Mucosa of rectum (tissue), 2 donors: ENCODE data around the gene BOLA1.

ENCODE experiments used
- H3K27ac ChIP-seq, 2 donors: one replicate each; pipeline ENCODE4 v1.7.0; 2013; ENCODE audit warnings: inconsistent platforms in 2 of 2, low read depth in 2 of 2, low read length in 2 of 2
- H3K27me3 ChIP-seq, 2 donors: one replicate each; pipeline ENCODE4 v1.7.0; 2013; ENCODE audit warnings: low read length in 2 of 2; ENCODE audit not compliant: control insufficient read depth in 2 of 2, insufficient read depth in 2 of 2
- H3K36me3 ChIP-seq, 2 donors: one replicate each; pipeline ENCODE4 v1.7.0; 2013; ENCODE audit warnings: low read length in 2 of 2; ENCODE audit not compliant: control insufficient read depth in 2 of 2, insufficient read depth in 2 of 2
- H3K4me1 ChIP-seq, 2 donors: one replicate each; pipeline ENCODE4 v1.7.0; 2013; ENCODE audit warnings: low read length in 2 of 2, mild to moderate bottlenecking in 1 of 2; ENCODE audit not compliant: control insufficient read depth in 2 of 2, insufficient read depth in 2 of 2
- H3K4me3 ChIP-seq, 2 donors: one replicate each; pipeline ENCODE4 v1.7.0; 2013; ENCODE audit warnings: low read length in 2 of 2
- H3K9ac ChIP-seq, 2 donors: one replicate each; pipeline ENCODE4 v1.7.0; 2013; ENCODE audit warnings: low read length in 2 of 2, low read depth in 1 of 2, mild to moderate bottlenecking in 1 of 2
- H3K9me3 ChIP-seq, 2 donors: one replicate each; pipeline ENCODE4 v1.7.0; 2013; ENCODE audit warnings: low read length in 2 of 2; ENCODE audit not compliant: control insufficient read depth in 2 of 2
- donor health status: healthy.
- donor health status: Normal muscosa, but diverticular disease.

The BOLA1 gene

DNA sequence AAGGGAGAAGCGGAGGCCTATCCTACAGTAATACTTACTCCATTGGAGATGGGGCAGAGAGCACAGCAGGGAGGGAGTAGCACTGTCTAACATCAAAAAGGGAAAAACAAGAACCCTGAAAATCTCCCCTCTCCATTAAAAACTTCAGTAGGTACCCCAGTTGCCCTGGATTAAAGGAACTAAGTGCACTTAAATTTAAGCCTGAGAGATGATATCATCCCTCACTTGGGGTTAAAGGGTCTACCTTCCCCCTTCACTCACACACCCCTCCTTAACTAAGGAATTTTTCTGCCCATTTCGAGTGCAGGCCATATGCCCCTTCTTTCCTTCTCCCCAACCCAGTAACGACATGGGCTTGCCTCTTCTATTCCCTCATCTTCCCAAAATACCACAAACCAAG lies 41.1 kb downstream of the BOLA1 start:
- no peaks in the 10 kb centered on the region for H3K9me3 ChIP-seq
- H3K27me3 ChIP-seq = no peaks in the 10 kb centered on the region
- H3K27ac ChIP-seq = peak overlapping the region in 1 of 2 donors; percentile 90
- H3K4me3 ChIP-seq = no peak overlapping the region
- H3K36me3 ChIP-seq = peaks cover 14 to 15% of the 10 kb centered on the region in 2 donors
- peaks cover 22 to 59% of the 10 kb centered on the region in 2 donors for H3K4me1 ChIP-seq
- H3K9ac ChIP-seq = no peak overlapping the region

DNA sequence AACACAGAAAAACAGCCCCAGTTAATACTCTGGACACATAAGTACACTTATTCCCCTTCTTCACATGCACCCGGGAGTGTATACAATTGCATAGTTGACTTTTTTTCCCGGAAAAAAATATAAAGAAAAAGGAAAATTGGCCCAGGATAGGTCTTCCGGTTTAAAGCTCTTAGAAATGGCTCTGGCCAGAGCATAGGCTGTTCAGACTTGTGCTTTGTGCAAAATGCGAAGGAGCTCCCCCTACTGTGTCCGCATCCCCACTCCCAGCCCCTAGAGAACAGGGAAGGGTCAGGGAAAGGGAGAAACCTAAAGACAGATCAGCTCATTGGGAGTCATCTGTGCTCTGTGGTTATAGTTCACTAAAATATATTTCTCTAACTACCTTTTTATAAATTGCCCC lies 42.8 kb downstream of the BOLA1 start:
- no peak overlapping the region for H3K9ac ChIP-seq
- H3K9me3 ChIP-seq = no peaks in the 10 kb centered on the region
- no peaks in the 10 kb centered on the region for H3K27me3 ChIP-seq
- peaks cover 19 to 54% of the 10 kb centered on the region in 2 donors for H3K4me1 ChIP-seq
- H3K27ac ChIP-seq = peak overlapping the region; percentile 6 to 50
- H3K36me3 ChIP-seq = peaks cover 19 to 21% of the 10 kb centered on the region in 2 donors
- no peak overlapping the region for H3K4me3 ChIP-seq

DNA sequence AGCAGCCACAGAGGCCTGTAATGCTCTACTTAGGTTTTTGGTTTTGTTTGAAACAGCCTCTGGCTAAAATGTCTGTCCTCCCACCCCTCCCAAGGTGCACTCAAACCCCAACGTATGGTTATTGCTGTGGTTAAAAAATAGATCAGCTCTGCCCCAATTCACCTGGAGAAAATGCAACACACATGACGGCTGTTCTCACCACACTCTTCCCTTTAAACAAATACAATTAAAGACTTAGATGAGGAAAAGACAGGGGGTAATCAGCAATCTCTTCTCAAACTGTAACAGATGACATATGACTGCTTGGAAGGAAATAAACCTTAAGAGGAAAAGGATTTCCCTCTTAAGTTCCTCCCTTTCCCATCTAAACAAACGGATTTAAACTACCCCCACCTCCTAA lies 43.5 kb downstream of the BOLA1 start:
- Histone ChIP-seq H3K27me3 (no peaks in the 10 kb centered on the region), H3K4me3 (no peak overlapping the region), H3K36me3 (peaks cover 23 to 26% of the 10 kb centered on the region in 2 donors), H3K27ac (peak overlapping the region; percentile 53 to 60), H3K9me3 (no peaks in the 10 kb centered on the region), H3K9ac (no peak overlapping the region), H3K4me1 (peaks cover 14 to 47% of the 10 kb centered on the region in 2 donors)

DNA sequence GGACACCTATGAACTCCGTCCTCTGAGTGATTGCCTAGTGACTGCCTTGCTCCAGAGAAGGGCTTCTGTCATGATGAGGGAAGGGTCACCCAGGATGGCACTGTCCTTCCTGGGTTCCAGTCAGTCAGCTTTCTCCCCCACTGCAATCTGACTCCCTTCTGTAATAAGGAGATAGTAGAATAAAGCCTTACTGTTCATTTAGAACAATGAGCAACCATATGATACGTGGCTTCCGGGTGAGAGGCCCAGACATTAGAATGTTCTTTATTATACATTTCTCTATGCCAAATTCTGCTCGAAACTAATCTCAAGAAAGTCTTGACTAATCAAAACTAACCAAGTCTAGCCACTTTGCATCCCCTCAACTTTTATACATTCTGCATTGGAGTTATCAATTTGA lies 45.8 kb downstream of the BOLA1 start:
- Histone ChIP-seq H3K9me3 (no peaks in the 10 kb centered on the region), H3K9ac (no peak overlapping the region), H3K27ac (no peak overlapping the region), H3K4me3 (no peak overlapping the region), H3K27me3 (no peaks in the 10 kb centered on the region), H3K4me1 (peaks cover 2 to 29% of the 10 kb centered on the region in 2 donors), H3K36me3 (peaks cover 32 to 37% of the 10 kb centered on the region in 2 donors)

DNA sequence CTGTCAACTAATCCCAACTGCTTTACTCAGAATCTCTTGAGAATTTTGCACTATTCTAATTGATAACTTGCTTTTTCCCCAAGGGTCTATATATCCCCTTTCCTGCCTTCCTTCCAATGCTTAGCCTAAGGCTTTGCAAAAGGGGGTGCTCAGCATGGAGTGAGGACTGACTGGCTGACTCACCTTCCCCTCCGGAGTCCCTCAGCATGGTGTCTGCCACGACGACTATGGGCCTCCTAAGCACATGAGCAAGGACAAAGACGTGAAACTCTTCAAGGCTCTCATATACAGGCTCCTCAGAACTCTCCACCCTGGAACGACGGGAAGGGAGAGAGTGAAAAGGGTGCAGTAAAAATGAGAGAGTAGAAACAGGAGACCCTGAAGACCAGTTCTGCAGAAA lies 50.5 kb downstream of the BOLA1 start:
- Histone ChIP-seq H3K4me1 (no peaks in the 10 kb centered on the region), H3K4me3 (no peak overlapping the region), H3K9me3 (no peaks in the 10 kb centered on the region), H3K27ac (no peak overlapping the region), H3K27me3 (no peaks in the 10 kb centered on the region), H3K36me3 (peaks cover 23 to 27% of the 10 kb centered on the region in 2 donors), H3K9ac (no peak overlapping the region)
